K562 (cell line): ENCODE results near the gene NCKIPSD.

Experiments used
- EP300 ChIP-seq: IDR thresholded peaks from 2 replicates; pipeline ENCODE4 v1.6.1; 2012; ENCODE audit warnings: low read length, improper control_type of control experiment
- ZBTB8A ChIP-seq: fragments of 450-650 bp; IDR thresholded peaks from 2 replicates; pipeline ENCODE4 v1.6.1; 2018; ENCODE audit warnings: mild to moderate bottlenecking, moderate library complexity; ENCODE audit not compliant: partially characterized antibody
- ZHX1 ChIP-seq: fragments of 150-350 bp; conservative IDR thresholded peaks from 2 replicates; pipeline ENCODE4 v1.6.1; 2014; ENCODE audit warnings: low read length
- TF ChIP-seq, protein P1 (sequence below), 3 experiments: IDR thresholded peaks in 2 of 3; conservative IDR thresholded peaks in 1 of 3; 2 replicates each; pipeline ENCODE4 v1.5.1; 2011 to 2012; ENCODE audit warnings: low read length in 3 of 3, mild to moderate bottlenecking in 3 of 3, control low read depth in 2 of 3, improper control_type of control experiment in 1 of 3, inconsistent platforms in 1 of 3, low read depth in 1 of 3, mixed read lengths in 1 of 3, moderate library complexity in 1 of 3; ENCODE audit not compliant: insufficient read depth in 2 of 3

- TF ChIP-seq EP300 (no peak), ZHX1 (no peak), ZBTB8A (no peak)
- TF ChIP-seq, protein P1, sequence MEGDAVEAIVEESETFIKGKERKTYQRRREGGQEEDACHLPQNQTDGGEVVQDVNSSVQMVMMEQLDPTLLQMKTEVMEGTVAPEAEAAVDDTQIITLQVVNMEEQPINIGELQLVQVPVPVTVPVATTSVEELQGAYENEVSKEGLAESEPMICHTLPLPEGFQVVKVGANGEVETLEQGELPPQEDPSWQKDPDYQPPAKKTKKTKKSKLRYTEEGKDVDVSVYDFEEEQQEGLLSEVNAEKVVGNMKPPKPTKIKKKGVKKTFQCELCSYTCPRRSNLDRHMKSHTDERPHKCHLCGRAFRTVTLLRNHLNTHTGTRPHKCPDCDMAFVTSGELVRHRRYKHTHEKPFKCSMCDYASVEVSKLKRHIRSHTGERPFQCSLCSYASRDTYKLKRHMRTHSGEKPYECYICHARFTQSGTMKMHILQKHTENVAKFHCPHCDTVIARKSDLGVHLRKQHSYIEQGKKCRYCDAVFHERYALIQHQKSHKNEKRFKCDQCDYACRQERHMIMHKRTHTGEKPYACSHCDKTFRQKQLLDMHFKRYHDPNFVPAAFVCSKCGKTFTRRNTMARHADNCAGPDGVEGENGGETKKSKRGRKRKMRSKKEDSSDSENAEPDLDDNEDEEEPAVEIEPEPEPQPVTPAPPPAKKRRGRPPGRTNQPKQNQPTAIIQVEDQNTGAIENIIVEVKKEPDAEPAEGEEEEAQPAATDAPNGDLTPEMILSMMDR (IDR thresholded peaks at IDR 0.05 in 2 of 3, conservative IDR thresholded peaks at IDR 0.05 in 1 of 3; ENCODE audit: insufficient read depth in 2 of 3, low read depth in 1 of 3, low read length in 3 of 3), result no peak
These were observed 61.7 kb downstream of the NCKIPSD start for GRCh38 chr3:48623851-48624547.
